GM21737 (cell line): ENCODE measurements around the gene LAGE3.

ENCODE experiments used
- ATAC-seq: cut with Tn5 transposase; IDR thresholded peaks from one replicate; pipeline ENCODE4 v1.9.1; 2021; ENCODE audit warnings: mild to moderate bottlenecking, moderate library complexity; ENCODE audit not compliant: unreplicated experiment

Gene LAGE3

GRCh38 chrX:154435171-154435733, 43.8 kb downstream of the LAGE3 start:
- no peak for ATAC-seq

GRCh38 chrX:154434394-154435168, 44.5 kb downstream of the LAGE3 start:
- ATAC-seq: no peak

GRCh38 chrX:154433605-154434004, 45.5 kb downstream of the LAGE3 start:
- ATAC-seq: no peak

- ATAC-seq: no peak
Measured at GRCh38 chrX:154432210-154432609, 46.9 kb downstream of the LAGE3 start.

GRCh38 chrX:154431341-154431740, 47.7 kb downstream of the LAGE3 start:
- no peak for ATAC-seq

- ATAC-seq: no peak
Measured at GRCh38 chrX:154430916-154431315, 48.2 kb downstream of the LAGE3 start.

GRCh38 chrX:154430479-154430878, 48.6 kb downstream of the LAGE3 start:
- ATAC-seq: no peak

GRCh38 chrX:154429711-154430110, 49.4 kb downstream of the LAGE3 start:
- ATAC-seq: no peak

- ATAC-seq: peak; percentile 96
Measured at GRCh38 chrX:154428176-154429171, 50.6 kb downstream of the LAGE3 start, which contains the start of gene ATP6AP1. ATP6AP1 (plus strand) TSS chrX:154428677; CDS start chrX:154428693, 16 bp downstream.
